ENCODE data around the gene LKAAEAR1.

The LKAAEAR1 gene

DNA sequence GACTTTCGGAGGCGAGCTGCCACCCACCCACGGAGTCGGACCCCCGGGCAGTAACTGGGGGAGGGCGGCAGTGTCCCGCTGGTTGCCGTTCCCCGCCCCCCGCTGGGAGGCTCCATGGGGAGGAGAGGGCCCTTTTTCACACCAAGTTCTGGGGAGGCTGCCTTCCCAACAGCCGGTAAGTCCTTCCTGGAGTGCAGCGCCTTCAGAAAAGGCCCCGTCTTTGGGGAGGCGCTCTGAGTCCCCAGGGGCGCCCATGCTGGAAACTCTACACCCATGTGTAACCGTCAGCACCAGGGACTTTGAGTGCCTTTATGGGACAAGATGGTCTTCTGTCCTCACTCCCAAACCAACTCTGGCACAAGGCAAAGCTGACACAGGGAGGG is 34.3 kb downstream of the LKAAEAR1 start:
- DNase-seq, result no peak

DNA sequence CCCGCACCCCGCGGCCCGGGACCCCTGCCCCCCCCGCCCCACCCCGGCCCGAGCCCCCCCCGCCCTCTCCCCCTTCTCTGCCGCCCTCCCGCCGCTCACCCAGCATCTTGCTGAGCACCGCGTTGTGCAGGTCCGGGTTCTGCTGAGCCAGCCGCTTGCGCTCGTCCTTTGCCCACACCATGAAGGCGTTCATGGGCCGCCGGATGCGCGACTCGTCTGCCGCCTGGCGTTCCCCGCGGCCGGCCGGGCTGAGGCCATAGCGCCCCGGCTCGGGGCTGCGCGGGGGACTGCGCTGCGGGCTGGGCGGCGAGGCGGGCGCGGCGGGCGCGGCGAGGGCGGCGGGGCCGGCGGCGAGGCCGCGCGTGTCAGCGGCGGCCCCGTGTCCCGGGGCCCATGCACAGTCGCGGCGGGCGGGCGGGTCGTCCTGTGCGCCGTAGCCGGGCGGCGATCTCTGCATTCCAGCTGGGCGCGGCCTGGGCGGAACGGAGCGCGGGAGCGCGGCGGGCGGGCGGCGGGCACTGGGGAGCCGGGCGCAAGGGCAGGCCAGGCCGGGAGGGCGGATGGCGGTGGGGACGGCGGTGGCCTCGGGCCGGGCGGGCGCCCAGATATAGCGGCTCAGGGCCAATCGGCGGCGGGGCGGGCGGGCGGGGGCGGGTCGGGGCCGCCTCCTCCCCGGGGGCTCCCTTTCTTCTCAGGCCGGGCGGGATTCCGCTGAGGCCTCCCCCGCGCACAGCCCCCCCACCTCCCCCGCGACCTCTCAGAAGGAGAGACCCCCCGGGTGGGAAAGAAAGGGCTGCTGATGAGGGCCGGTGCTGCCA is 34.9 kb downstream of the LKAAEAR1 start, which contains the start of gene SOX18:
Gene SOX18 (minus strand): TSS at position 580 of the 818 bp plus-strand sequence. CDS start 123 bp downstream, at position 457.
- DNase-seq, result peak in 1 of 2 experiments; percentile 31

DNA sequence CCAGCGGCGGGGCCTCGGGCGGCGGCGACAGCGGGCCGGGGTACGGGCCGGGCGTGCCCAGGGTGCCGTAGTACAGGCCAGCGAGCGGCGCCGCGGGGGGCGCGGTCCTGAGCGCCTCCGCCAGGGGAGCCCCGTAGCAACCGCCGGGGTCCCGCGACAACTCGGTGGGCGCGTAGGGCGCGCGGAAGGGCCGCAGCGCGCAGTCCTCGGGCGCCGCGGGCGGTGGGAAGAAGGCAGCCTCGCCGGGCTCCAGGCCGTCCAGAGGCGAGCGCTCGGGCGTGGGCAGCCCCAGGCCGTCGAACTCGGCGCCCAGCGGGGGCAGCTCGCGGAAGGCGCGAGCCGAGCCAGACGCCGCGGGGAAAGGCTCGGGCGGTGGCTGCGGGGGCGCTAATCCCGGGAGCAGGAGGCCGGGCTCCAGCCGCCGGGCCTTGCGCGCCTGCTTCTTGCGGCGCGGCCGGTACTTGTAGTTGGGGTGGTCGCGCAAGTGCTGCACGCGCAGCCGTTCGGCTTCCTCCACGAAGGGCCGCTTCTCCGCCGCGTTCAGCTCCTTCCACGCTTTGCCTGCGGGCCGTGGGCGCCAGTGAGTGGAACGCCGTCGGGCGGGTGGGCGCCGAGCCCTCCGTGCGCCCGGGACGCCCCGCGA is 35.7 kb downstream of the LKAAEAR1 start:
- DNase-seq, result no peak

GRCh38 chr20:64047968-64048401 is 36.2 kb downstream of the LKAAEAR1 start:
- DNase-seq, result no peak

DNA sequence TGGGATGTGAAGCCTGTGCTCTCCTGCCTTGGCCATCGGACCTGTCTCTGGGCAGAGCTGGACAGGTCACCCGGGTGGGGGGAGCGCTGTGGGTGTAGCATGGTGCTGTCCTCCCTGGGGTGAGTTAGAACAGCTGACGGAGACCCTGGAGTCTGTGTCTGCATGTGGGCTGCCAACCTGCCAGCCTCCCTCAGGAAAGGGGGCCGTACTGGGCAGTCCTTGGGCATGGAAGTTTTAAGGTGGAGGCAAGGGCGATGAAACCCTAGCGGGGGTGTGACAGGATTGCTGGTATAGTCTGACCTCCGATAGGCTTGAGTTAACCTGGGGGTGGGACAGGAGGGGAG is 37.2 kb downstream of the LKAAEAR1 start:
- no peak for DNase-seq

DNA sequence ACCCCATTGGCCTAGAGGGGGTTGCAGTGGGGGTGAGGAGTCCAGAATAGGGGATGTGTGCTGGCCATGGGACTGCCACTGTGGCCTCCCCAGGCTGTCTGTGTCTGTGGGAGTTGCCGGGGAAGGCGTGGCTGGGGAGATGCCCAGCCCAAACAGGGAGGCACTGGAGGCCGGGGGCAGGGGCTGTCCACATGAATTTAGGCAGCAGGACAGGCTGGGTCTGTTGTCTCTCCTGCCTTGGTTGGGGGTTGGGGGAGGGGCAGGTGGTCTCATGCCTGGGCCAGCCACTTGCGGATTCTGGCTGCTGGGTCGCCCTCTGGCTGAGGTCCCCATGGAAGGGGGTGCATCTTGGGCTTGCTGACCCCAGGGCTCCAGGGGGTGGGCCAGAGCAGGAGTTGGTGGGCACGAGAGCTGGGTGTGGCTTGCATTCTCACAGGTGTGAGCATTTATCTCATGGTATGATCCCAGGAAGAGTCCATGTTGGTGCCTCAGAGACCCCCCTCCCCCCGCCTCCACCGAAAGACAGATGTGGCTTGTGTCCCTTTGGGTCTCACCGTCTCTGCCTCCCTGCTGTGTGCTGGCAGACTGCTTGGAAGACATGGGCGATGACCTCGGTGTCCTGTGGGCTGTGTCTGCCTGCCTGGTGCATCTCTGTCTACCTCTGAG is 38.7 kb downstream of the LKAAEAR1 start:
- no peak for DNase-seq

- no peak for DNase-seq
These were observed 39.5 kb downstream of the LKAAEAR1 start for GRCh38 chr20:64044484-64045247.

DNA sequence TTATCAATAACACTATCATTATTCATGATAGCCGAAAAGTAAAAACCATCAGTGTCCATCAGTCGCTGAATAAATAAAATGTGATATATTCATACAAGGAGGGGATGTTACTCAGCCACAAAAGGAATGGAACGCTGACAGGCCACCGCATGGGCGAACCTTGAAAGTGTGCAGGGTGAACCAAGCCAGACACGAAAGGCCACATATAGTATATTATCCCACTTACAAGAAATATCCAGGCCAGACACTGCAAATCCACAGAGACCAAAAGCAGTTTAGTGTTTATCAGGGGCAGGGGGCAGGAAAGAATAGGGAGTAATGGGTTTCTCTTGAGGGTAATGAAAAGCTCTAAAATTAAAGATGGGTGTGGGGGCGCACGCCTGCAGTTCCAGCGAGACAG is 40.4 kb downstream of the LKAAEAR1 start:
- no peak for DNase-seq

DNA sequence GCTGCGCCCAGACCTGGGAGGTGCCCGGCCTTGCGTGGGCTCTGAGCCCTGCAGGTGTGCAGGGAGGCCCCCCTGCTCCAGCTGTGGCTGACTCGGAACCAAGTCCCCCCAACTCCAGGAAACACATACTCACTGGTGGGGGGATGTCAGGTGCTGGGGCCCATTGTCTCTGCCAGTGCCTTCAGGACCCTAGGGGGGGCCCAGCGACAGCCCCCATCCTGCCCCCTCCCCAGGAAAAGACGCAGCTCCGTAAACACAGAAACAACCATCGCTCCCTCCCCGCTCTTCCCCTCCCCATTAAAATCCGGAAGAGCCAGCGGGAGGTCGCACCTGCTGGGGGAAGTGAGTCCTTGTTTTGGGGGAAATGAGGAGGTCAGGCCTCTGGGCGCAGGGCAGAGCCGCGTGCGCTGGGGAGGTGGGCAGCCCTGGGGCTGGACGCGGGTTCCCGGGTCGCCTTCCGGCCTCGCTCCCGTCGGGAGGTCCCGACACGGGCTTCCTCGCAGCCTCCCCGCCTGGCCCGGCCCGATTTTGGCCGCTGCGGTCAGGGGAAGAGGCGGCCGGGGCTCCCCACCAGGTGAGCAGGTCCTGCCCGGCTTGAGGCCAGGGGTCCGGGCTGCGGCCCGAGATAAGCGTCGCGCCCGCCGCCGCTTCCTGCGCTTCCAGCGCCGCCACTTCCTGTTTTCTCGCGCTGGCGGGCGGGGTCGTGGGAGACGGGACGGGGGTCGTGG is 42.0 kb downstream of the LKAAEAR1 start:
- DNase-seq, result no peak

DNA sequence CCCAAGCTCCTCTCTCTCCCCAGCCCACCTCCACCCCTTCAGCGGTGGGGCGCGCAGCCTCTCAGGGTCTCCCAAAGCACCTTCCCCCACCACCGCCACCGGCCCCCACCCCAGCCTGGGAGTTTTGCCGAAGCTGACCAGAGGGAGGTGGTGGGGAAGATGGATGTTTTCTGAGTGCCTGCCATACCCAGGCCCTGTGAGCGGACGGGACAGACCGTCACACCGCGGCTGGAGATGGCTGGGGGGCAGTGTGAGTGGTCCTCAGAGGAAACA is 42.5 kb downstream of the LKAAEAR1 start:
- DNase-seq, result no peak

DNA sequence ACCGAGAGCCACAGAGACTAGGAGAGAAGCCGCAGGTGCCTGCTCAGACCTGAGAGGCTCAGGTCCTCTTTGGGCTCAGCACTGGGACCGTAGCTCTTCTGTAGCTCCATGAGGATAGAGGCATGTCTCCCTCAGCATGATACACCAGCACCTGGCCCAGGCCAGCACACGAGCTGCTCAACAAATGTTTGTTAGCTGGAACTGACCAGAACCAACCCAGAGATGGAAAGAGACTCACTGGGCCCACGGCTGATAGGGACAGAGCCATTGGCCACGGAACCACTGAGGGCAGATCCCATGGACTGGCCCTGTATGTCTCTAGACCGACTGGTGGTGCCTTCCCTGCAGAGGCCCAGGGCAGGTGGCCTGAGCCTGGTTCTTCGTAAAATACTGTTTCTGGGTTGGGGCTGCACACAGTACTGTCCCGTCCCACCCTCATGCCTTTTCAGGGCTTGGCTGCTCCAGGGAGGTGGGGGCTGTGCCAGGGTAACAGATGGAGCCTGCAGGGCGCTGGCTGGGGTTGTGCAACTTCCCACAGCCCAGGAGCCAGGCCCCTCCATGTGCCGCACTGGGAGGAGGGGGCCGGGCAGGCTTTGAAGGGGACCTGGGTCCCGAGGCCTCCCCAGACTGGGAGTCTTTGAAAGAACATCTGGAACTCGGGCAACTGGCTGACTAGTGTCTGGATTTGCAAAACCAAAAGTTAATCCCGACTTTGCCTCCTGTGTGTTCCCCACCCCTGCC is 43.0 kb downstream of the LKAAEAR1 start:
- DNase-seq, result no peak

DNA sequence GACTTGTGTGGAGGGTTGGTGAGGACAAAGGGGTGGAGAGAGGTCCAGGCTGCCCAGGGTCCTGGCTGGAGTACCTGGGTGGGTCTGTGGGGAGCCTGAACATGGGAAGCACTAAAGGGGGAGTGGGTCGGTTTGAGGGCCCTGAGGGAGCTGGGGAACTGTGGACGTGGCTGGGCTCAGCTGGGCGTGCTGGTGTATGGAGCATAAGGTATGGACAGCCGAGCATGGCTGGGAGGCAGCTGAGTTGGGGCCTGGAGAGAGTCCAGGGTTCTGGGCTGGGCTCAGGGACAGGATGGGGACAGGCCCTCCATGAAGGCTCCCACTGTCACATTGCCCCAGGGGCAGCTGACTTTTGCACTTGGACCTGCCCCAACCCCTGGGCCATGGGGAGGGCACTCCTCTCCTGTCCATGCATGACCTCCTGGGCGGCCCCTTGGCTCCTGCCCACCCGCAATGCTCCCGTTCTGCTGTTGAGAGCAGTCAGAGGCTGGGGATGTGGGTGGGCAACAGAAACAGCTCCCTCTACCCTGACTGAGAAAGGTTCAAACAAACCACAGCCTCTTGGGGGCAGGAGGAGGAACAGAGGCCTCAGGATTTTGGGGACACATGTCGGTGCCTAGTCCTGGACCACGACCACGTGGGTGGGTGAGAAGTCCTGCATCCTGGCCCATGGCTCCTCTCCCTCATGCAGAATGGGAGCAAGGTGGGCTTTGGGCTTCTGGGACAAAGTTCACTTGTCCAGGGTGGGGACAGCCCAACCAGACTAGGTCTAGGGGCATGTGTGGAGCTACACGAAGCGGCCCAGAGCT is 43.8 kb downstream of the LKAAEAR1 start:
- no peak for DNase-seq

GRCh38 chr20:64039293-64040160 is 44.7 kb downstream of the LKAAEAR1 start:
- DNase-seq, result no peak

DNA sequence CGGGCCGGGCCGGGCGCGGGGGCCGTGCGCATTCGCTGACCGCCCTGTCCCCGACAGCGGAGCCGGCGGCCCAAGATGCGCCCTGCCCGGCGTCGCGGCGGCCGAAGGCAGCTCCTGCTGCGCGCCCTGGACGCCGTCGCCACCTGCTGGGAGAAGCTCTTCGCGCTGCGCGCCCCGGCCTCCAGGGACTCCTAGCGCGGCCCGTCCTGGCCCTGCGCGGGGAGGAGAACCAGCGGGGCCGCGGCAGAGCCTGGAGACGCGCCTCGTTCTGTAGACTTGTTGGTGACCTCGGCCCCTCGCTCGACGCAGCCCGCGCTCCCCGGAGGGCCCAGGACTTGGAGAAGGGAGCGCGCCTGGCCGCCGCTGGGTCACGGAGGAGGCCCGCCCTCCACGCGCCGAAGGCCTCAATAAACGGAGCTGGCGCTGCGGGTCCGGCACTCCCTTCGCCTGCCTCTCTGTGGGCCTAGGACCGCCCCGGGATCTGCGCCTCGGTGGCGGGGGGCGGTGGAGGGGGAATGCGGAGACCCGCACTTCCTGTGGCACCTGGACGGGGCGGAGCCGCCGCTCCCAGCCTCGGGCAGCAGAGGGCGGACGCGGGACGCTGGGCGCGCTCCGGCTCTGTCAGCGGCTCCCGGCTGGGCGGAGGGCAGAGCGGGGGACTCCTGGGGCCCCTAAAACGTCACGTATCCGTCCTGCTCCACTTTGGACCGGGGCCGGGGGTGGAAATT is 45.5 kb downstream of the LKAAEAR1 start:
- DNase-seq, result peak; percentile 71 to 78

GRCh38 chr20:64038224-64038564 is 46.0 kb downstream of the LKAAEAR1 start:
- no peak for DNase-seq

- no peak for DNase-seq
These were observed 46.5 kb downstream of the LKAAEAR1 start for GRCh38 chr20:64037498-64038213.

DNA sequence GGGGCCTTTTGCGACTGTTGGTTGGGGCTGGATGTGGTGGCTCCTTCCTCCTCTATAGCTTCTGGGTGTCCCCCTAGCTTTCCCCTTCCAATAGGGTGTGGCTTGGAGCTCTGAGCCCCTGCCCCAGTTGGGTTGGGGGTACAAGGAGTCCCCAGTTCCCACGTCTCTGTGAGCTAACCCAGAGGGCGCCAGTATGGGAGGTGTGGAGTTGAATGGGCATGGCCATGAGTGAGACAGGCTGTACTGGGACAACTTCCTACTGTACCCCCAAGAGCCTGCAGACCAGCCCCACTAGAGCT is 47.0 kb downstream of the LKAAEAR1 start:
- DNase-seq, result no peak

GRCh38 chr20:64036346-64037198 is 47.6 kb downstream of the LKAAEAR1 start:
- no peak for DNase-seq

Measured in stimulated activated CD4-positive, alpha-beta T cell treated with anti-CD3 and anti-CD28 coated beads, Interleukin-4, amount 100 ng/mL, for 4 hours (primary cell).